Measurements from ENCODE around the gene CEL.

DNA sequence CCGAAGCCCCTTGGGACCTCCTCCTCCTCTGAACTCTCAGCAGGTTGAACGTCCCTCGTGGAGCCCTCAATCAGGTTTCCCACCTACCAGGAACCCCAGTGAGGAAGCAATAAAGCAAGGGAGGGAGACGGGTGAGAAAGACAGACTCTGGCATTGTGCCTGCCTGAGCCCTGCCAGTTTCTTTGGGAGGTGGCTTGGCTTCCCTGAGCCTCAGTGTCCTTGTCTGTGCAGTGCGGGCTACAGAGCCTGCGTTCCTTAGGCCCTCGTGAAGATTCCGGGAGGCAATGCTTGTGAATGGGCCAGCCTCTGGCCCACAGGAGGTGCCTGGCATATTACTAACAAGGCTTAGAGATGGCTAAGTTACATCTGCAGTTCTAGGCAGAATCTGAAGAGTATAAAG, 19.1 kb upstream of the CEL start:
- TF ChIP-seq POLR2A (IDR thresholded peaks at IDR 0.05): no peak
- TF ChIP-seq, protein P1, sequence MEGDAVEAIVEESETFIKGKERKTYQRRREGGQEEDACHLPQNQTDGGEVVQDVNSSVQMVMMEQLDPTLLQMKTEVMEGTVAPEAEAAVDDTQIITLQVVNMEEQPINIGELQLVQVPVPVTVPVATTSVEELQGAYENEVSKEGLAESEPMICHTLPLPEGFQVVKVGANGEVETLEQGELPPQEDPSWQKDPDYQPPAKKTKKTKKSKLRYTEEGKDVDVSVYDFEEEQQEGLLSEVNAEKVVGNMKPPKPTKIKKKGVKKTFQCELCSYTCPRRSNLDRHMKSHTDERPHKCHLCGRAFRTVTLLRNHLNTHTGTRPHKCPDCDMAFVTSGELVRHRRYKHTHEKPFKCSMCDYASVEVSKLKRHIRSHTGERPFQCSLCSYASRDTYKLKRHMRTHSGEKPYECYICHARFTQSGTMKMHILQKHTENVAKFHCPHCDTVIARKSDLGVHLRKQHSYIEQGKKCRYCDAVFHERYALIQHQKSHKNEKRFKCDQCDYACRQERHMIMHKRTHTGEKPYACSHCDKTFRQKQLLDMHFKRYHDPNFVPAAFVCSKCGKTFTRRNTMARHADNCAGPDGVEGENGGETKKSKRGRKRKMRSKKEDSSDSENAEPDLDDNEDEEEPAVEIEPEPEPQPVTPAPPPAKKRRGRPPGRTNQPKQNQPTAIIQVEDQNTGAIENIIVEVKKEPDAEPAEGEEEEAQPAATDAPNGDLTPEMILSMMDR (IDR thresholded peaks at IDR 0.05): no peak
